BJ (cell line): ENCODE data around the gene SH3GL2. TPM values are rescaled to one million over a fixed set of nuclear protein-coding genes. Genes with fewer than 3 reads are reported as not detected.

Experiments used
- CTCF ChIA-PET: fragments of 350-600 bp; formaldehyde crosslinking; extraction: SDS; loops from one replicate; lab custom pipeline; 2021; ENCODE audit warnings: antibody characterized with exemption, inconsistent platforms; lab: Yijun Ruan, JAX
- POLR2A ChIA-PET: fragments of 300-600 bp; sonication (Branson Sonifier 250); formaldehyde crosslinking; extraction: SDS; loops from one replicate; lab custom pipeline; 2021; ENCODE audit warnings: antibody characterized with exemption; lab: Charles Lee
- DNase-seq: peaks from one replicate; pipeline ENCODE4 v3.0.0-alpha.2; 2011; ENCODE audit warnings: low read depth
- H3K27me3 ChIP-seq: 2 replicates; pipeline ENCODE4 v1.6.0; 2011; ENCODE audit warnings: low read length; ENCODE audit not compliant: control insufficient read depth, insufficient read depth
- H3K36me3 ChIP-seq: 2 replicates; pipeline ENCODE4 v1.5.1; 2011; ENCODE audit warnings: low read length; ENCODE audit not compliant: control insufficient read depth, insufficient read depth
- H3K4me3 ChIP-seq: 2 replicates; pipeline ENCODE4 v1.5.1; 2011; ENCODE audit warnings: low read depth, mild to moderate bottlenecking, control low read depth, low read length
- CTCF ChIP-seq: IDR thresholded peaks from 2 replicates; pipeline ENCODE4 v1.5.1; 2011; ENCODE audit warnings: low read depth, mild to moderate bottlenecking, control low read depth, inconsistent platforms, low read length, moderate library complexity; ENCODE audit not compliant: insufficient read depth
- polyA plus RNA-seq: library from polyadenylated mRNA; depleted of rRNA; stranded (reverse); fragments of >200 nt; gene quantifications from 2 replicates; pipeline ENCODE4 v1.2.3, GENCODE V29; 2011

Gene SH3GL2
- polyA plus RNA-seq, 1 experiment = 1.7 TPM

- TF ChIP-seq CTCF = no peak
- DNase-seq = no peak
- ChIA-PET POLR2A (no interaction called here), CTCF (no interaction called here)
- Histone ChIP-seq H3K4me3 (no peak overlapping the region), H3K36me3 (no peaks in the 10 kb centered on the region), H3K27me3 (no peaks in the 10 kb centered on the region)
Observed at GRCh38 chr9:17772223-17772622, 193.4 kb downstream of the SH3GL2 start.

- TF ChIP-seq CTCF = no peak
- CTCF ChIA-PET = no interaction called here
- H3K27me3 ChIP-seq = no peaks in the 10 kb centered on the region
- no peak overlapping the region for H3K4me3 ChIP-seq
- POLR2A ChIA-PET = no interaction called here
- no peaks in the 10 kb centered on the region for H3K36me3 ChIP-seq
- DNase-seq = no peak
Observed at GRCh38 chr9:17775656-17776055, 196.8 kb downstream of the SH3GL2 start.

- ChIA-PET POLR2A (no interaction called here), CTCF (no interaction called here)
- Histone ChIP-seq H3K36me3 (no peaks in the 10 kb centered on the region), H3K27me3 (no peaks in the 10 kb centered on the region), H3K4me3 (no peak overlapping the region)
- TF ChIP-seq CTCF = no peak
- no peak for DNase-seq
Observed at GRCh38 chr9:17776735-17777134, 197.9 kb downstream of the SH3GL2 start.

GRCh38 chr9:17777465-17777864, 198.6 kb downstream of the SH3GL2 start:
- Histone ChIP-seq H3K27me3 (no peaks in the 10 kb centered on the region), H3K36me3 (no peaks in the 10 kb centered on the region), H3K4me3 (no peak overlapping the region)
- no peak for DNase-seq
- ChIA-PET CTCF (no interaction called here), POLR2A (no interaction called here)
- no peak for TF ChIP-seq CTCF

GRCh38 chr9:17782430-17783149, 203.7 kb downstream of the SH3GL2 start:
- no peaks in the 10 kb centered on the region for H3K27me3 ChIP-seq
- H3K36me3 ChIP-seq = no peaks in the 10 kb centered on the region
- POLR2A ChIA-PET = no interaction called here
- no peak overlapping the region for H3K4me3 ChIP-seq
- no peak for DNase-seq
- TF ChIP-seq CTCF = no peak
- CTCF ChIA-PET = interaction anchor here (0.7 to 1.0 kb wide), 3 partner anchors 14 to 250 kb away, joined by 3 to 5 read pairs (median 3); no protein-coding TSS in a partner anchor
